Keratinocyte (primary cell): ENCODE measurements around the gene CDCA7.

Experiments
- CTCF ChIP-seq, 3 experiments: IDR thresholded peaks in 1 of 3; conservative IDR thresholded peaks in 1 of 3; optimal IDR thresholded peaks in 1 of 3; 2 replicates in 2 of 3; 3 replicates in 1 of 3; pipeline versions ENCODE3 to v1.5.1; 2011; ENCODE audit warnings: low read length in 3 of 3, mild to moderate bottlenecking in 3 of 3, moderate library complexity in 2 of 3, control low read depth in 1 of 3, inconsistent platforms in 1 of 3; ENCODE audit not compliant: insufficient read depth in 2 of 3; ENCODE audit errors: extremely low read depth in 1 of 3
- EZH2 ChIP-seq: IDR thresholded peaks from one replicate; pipeline ENCODE4 v1.6.1; 2012; ENCODE audit warnings: inconsistent platforms, mild to moderate bottlenecking, low read length, moderate library complexity

GRCh38 chr2:173346035-173346434 is 8.6 kb upstream of the CDCA7 start:
- no peak for TF ChIP-seq EZH2
- TF ChIP-seq CTCF (optimal IDR thresholded peaks at IDR 0.05 in 1 of 3, IDR thresholded peaks at IDR 0.05 in 1 of 3, conservative IDR thresholded peaks at IDR 0.05 in 1 of 3; ENCODE audit: extremely low read depth in 1 of 3, insufficient read depth in 2 of 3, low read length in 3 of 3): no peak
